VCaP (cell line): ENCODE results near the gene AGBL1.
A peak's percentile ranks its signal among the peaks of the same experiment; 100 is the strongest.

ENCODE experiments used
- H3K27ac ChIP-seq: fragments of 450-650 bp; 2 replicates; pipeline ENCODE4 v1.5.1; 2017
- TF ChIP-seq, protein P1 (sequence below): fragments of 450-650 bp; conservative IDR thresholded peaks from 2 replicates; pipeline ENCODE4 v1.5.1; 2017; ENCODE audit warnings: mild to moderate bottlenecking, moderate library complexity

The AGBL1 gene

DNA sequence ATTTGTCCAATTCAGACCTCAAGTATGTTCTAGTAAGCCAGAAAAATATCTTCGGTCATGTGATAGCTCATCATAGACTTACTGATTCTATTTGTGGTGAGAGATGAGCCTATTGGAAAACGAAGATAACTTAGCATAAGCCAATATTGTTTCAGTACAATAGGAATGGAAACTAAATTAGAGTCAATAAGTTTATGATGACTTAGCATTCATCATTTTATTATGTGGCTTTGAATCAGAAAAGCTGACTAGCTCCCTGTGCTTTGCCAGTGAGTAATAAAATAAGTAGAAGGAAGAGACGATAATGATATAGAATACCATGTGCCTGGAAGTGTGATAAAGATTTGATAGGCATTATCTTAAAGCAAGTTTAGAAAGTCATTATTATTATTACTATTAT, 605.6 kb downstream of the AGBL1 start:
- no peak overlapping the region for H3K27ac ChIP-seq
- TF ChIP-seq, protein P1, sequence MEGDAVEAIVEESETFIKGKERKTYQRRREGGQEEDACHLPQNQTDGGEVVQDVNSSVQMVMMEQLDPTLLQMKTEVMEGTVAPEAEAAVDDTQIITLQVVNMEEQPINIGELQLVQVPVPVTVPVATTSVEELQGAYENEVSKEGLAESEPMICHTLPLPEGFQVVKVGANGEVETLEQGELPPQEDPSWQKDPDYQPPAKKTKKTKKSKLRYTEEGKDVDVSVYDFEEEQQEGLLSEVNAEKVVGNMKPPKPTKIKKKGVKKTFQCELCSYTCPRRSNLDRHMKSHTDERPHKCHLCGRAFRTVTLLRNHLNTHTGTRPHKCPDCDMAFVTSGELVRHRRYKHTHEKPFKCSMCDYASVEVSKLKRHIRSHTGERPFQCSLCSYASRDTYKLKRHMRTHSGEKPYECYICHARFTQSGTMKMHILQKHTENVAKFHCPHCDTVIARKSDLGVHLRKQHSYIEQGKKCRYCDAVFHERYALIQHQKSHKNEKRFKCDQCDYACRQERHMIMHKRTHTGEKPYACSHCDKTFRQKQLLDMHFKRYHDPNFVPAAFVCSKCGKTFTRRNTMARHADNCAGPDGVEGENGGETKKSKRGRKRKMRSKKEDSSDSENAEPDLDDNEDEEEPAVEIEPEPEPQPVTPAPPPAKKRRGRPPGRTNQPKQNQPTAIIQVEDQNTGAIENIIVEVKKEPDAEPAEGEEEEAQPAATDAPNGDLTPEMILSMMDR = no peak

DNA sequence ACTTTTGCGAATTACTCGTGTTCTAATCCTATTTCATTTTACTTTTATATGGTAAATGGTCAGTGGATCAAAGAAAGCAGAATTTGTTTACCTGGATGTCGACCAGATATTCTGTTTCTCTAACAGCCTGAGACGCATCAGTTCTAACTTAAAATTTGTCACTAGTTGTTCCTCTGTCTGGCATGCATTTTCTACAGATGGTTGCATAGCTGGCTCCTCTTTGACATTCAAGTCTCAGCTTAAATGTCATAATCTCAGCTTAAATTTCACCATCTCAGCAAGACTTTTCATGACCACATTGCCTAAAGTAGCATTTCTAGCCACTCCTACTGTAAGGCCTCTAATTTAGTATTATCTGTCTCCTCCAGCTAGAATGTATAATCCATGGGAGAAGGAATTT, 609.3 kb downstream of the AGBL1 start:
- H3K27ac ChIP-seq = no peak overlapping the region
- TF ChIP-seq, protein P1 = no peak

- no peak overlapping the region for H3K27ac ChIP-seq
- TF ChIP-seq, protein P1 = no peak
These were observed 610.9 kb downstream of the AGBL1 start for GRCh38 chr15:86690566-86690965.

GRCh38 chr15:86691091-86691663, 611.5 kb downstream of the AGBL1 start:
- H3K27ac ChIP-seq = no peak overlapping the region
- TF ChIP-seq, protein P1 = peak; percentile 77

GRCh38 chr15:86700864-86701610, 621.4 kb downstream of the AGBL1 start:
- TF ChIP-seq, protein P1 = no peak
- H3K27ac ChIP-seq = no peak overlapping the region

GRCh38 chr15:86701611-86701963, 621.9 kb downstream of the AGBL1 start:
- TF ChIP-seq, protein P1 = no peak
- H3K27ac ChIP-seq = no peak overlapping the region

GRCh38 chr15:86706813-86707212, 627.1 kb downstream of the AGBL1 start:
- H3K27ac ChIP-seq = no peak overlapping the region
- TF ChIP-seq, protein P1 = no peak
